AG09309 (cell line): ENCODE results near the gene GOLGA2.

ENCODE experiments used
- DNase-seq: peaks from one replicate; pipeline ENCODE4 v3.0.0-alpha.2; 2010; ENCODE audit warnings: low read depth
- H3K4me3 ChIP-seq: 2 replicates; pipeline ENCODE4 v1.5.1; 2011; ENCODE audit warnings: mild to moderate bottlenecking, low read depth, low read length, moderate library complexity; ENCODE audit not compliant: control insufficient read depth
- CTCF ChIP-seq: IDR thresholded peaks from 2 replicates; pipeline ENCODE4 v1.5.1; 2011; ENCODE audit warnings: mild to moderate bottlenecking, low read depth, low read length, inconsistent platforms; ENCODE audit not compliant: insufficient read depth, control insufficient read depth; ENCODE audit errors: missing control alignments

GOLGA2 gene

GRCh38 chr9:128293091-128293490 lies 17.3 kb upstream of the GOLGA2 start:
- DNase-seq, result no peak
- H3K4me3 ChIP-seq, result no peak overlapping the region
- TF ChIP-seq CTCF, result no peak

GRCh38 chr9:128292009-128292408 lies 16.2 kb upstream of the GOLGA2 start:
- H3K4me3 ChIP-seq, result no peak overlapping the region
- no peak for TF ChIP-seq CTCF
- no peak for DNase-seq

DNA sequence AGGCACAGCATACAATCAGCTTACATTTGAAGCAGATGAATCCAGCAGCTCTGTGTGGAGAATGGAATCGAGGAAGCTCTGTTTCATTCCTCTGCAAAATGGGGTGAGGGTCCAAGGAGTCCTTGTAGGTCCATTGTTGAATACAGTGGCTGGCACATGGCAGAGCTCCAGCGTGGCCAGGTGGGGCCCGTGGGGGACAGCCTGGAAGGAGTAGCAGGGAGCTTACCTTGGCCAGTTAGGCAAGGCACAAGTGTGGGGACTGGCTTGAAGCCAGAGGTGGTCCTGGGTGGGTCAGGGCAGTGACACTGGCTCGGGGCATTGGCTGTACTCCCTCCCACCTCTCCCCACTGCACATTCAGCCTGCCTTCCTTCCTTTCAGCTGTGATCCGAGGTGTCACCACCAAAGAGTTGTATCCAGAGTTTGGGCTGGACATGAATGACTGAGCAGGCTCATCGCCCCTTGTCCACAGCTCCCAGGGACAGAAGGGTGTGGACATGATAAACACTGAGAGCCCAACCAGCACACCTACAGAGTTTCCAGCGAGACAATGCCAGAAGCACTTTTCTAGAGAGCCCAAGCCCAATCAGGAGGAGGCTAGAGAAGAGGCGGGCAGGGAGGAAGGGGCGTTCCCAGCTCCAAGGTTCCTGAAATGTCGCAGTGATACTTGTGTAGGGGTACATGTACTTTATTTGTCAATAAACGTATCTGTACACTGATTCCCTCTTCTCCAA lies 12.6 kb upstream of the GOLGA2 start:
- DNase-seq, result no peak
- TF ChIP-seq CTCF, result no peak
- no peak overlapping the region for H3K4me3 ChIP-seq

DNA sequence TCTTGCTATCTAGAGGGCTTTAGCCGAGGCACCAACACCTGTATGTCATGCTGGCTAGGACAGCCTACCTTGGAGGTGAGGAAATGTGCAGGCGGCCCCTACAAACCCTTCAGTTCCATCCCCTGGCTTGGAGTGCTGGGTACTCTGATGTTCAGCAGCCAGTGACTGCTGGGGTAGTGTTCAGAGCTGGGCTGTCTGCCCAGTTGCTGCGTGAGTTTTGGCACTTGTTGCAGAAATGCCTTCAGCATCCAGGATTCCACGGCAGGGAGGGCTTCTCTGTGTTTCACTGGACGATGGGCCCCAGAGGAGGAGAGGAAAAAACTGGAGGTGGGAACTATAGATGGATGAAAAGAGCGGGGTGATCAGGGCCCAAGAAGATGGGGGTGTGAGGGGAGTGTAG lies 10.6 kb upstream of the GOLGA2 start:
- DNase-seq, result no peak
- TF ChIP-seq CTCF, result no peak
- no peak overlapping the region for H3K4me3 ChIP-seq

GRCh38 chr9:128285033-128285784 lies 9.4 kb upstream of the GOLGA2 start:
- H3K4me3 ChIP-seq, result no peak overlapping the region
- DNase-seq, result no peak
- TF ChIP-seq CTCF, result no peak

- DNase-seq, result no peak
- H3K4me3 ChIP-seq, result no peak overlapping the region
- no peak for TF ChIP-seq CTCF
Observed at GRCh38 chr9:128282500-128282899, 6.7 kb upstream of the GOLGA2 start.
